Suprapubic skin (tissue), 4 donors: ENCODE results near the gene PCNX2. TPM values are rescaled to one million over a fixed set of nuclear protein-coding genes. Genes with fewer than 3 reads are reported as not detected.
"Not testable (repeated sequence)": the region's sequence is repeated elsewhere in the genome, so short reads cannot be mapped to it uniquely, and the experiment has no call there.

Experiments used
- DNase-seq, 2 donors: peaks; one replicate each; pipeline ENCODE4 v3.0.0-alpha.2; 2019; ENCODE audit warnings: low spot score in 2 of 2
- H3K27ac ChIP-seq: fragments of 200-600 bp; sonication (generic); one replicate; pipeline ENCODE4 v1.5.1; 2019
- H3K27me3 ChIP-seq: fragments of 200-600 bp; sonication (generic); one replicate; pipeline ENCODE4 v1.5.1; 2019
- H3K36me3 ChIP-seq: fragments of 200-600 bp; sonication (generic); one replicate; pipeline ENCODE4 v1.5.1; 2019
- H3K4me1 ChIP-seq: fragments of 200-600 bp; sonication (generic); one replicate; pipeline ENCODE4 v1.5.1; 2019
- H3K4me3 ChIP-seq: fragments of 200-600 bp; sonication (generic); one replicate; pipeline ENCODE4 v1.5.1; 2019; ENCODE audit warnings: mild to moderate bottlenecking
- H3K9me3 ChIP-seq: fragments of 200-600 bp; sonication (generic); one replicate; pipeline ENCODE4 v1.5.1; 2019
- CTCF ChIP-seq, 2 donors: fragments of 200-600 bp in 1 of 2; fragments of 450-650 bp in 1 of 2; sonication (generic) in 1 of 2; IDR thresholded peaks; one replicate each; pipeline ENCODE4 v1.5.1; 2016 to 2019; ENCODE audit warnings: antibody characterized with exemption in 2 of 2, mild to moderate bottlenecking in 1 of 2, moderate library complexity in 1 of 2
- EP300 ChIP-seq: sonication (generic); formaldehyde crosslinking; IDR thresholded peaks from one replicate; pipeline ENCODE4 v1.6.1; 2017; ENCODE audit warnings: antibody characterized with exemption
- POLR2A ChIP-seq, 2 donors: fragments of 450-650 bp; IDR thresholded peaks; one replicate each; pipeline ENCODE4 v1.6.1; 2017; ENCODE audit warnings: antibody characterized with exemption in 2 of 2, mild to moderate bottlenecking in 2 of 2, moderate library complexity in 2 of 2
- POLR2AphosphoS5 ChIP-seq, 3 donors: sonication (generic); formaldehyde crosslinking; IDR thresholded peaks; one replicate each; pipeline ENCODE4 v1.6.1; 2017; ENCODE audit warnings: antibody characterized with exemption in 3 of 3
- WGBS: methylation state at CpG from one replicate; pipeline ENCODE4 v1.1.5; 2018; 5-methylcytosine and 5-hydroxymethylcytosine counted together
- total RNA-seq, 4 donors: library from RNA; depleted of rRNA; stranded (reverse); fragments of >200 nt; gene quantifications; one replicate each; pipeline ENCODE4 v1.1.0, GENCODE V29; 2016

Gene PCNX2
- total RNA-seq, 4 donors from 2014 or later: 8.9 to 21.4 (median 14.3) TPM

DNA sequence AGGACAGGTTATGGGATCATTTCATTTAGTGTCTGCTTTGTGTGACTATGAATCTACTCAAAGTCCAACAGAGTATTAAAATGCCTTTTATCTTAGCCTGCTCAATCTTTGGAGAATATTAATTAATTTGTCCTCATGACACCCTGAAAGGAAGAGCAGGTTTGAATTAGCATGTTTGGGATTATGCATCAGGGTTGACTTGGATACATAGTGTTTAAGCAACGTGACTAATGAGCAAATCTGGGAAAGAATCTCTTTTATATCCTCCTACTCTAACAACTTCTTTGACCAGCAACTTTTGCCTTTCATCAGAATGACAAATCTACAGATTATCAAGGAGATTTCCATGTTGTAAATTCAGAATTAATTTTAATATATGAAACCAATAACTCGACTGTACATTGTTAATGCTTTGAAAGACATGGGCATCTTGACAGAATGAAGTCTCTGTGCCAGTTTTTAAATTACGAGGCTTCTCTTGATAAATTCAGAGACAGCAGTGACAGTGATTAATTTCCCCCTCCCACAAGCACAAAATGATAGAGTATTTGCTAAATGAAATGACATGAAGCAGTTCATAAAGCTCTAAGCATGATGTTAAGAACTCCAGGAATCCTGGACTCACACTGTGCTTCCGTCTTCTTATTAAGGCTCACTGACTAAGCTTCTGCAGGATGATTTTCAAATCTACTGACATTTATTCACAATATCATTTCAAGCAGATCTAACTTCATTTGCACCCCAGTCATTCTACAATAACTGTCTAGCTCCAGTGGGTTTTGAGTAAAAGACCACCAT, 156.5 kb downstream of the PCNX2 start:
- WGBS: 67% methylated on average over 4 of the region's 4 CpGs
- no peak for DNase-seq
- Histone ChIP-seq H3K9me3 (no peaks in the 10 kb centered on the region), H3K36me3 (peaks cover 3% of the 10 kb centered on the region), H3K4me3 (no peak overlapping the region), H3K4me1 (no peaks in the 10 kb centered on the region), H3K27ac (no peak overlapping the region), H3K27me3 (no peaks in the 10 kb centered on the region)
- TF ChIP-seq CTCF (IDR thresholded peaks at IDR 0.05) (no peak), POLR2A (IDR thresholded peaks at IDR 0.05) (no peak), POLR2AphosphoS5 (IDR thresholded peaks at IDR 0.05) (no peak), EP300 (no peak)

- no peak for DNase-seq
- TF ChIP-seq CTCF (IDR thresholded peaks at IDR 0.05) (no peak), POLR2A (IDR thresholded peaks at IDR 0.05) (no peak), POLR2AphosphoS5 (IDR thresholded peaks at IDR 0.05) (no peak), EP300 (no peak)
- Histone ChIP-seq H3K4me3 (no peak overlapping the region), H3K4me1 (no peaks in the 10 kb centered on the region), H3K27me3 (no peaks in the 10 kb centered on the region), H3K27ac (no peak overlapping the region), H3K9me3 (no peaks in the 10 kb centered on the region), H3K36me3 (peaks cover 3% of the 10 kb centered on the region)
These were observed 159.7 kb downstream of the PCNX2 start for GRCh38 chr1:233135833-233136232.

DNA sequence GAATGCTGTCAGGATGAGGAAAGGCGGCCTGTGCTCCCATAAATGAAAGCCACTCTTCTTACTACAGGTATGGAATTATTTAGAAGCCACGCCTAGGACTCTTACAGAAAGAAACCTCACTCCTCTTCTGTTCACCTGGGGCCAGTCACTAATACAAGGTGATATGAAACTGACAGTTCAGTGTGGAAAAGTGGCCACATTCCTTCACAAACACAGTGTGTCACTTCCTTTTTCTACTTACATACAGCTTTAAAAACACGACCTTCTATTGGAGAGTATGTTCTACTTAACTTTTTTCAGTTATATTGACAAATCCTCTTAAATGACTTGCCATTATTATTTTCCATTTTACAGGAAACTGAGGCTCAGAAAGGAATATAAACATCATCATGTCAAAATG, 163.1 kb downstream of the PCNX2 start:
- WGBS: 80% methylated on average over 3 of the region's 3 CpGs
- Histone ChIP-seq H3K27ac (no peak overlapping the region), H3K36me3 (peaks cover 2% of the 10 kb centered on the region)

GRCh38 chr1:233129031-233129430, 166.5 kb downstream of the PCNX2 start:
- WGBS: 97% methylated on average over 19 of the region's 25 CpGs
- not testable (repeated sequence) for H3K4me1 ChIP-seq, H3K4me3 ChIP-seq, H3K9me3 ChIP-seq, H3K36me3 ChIP-seq, DNase-seq, H3K27ac ChIP-seq, H3K27me3 ChIP-seq

More for the DNA sequence above, 163.1 kb downstream of the PCNX2 start:
- Histone ChIP-seq H3K9me3 (no peaks in the 10 kb centered on the region), H3K4me1 (no peaks in the 10 kb centered on the region), H3K27me3 (no peaks in the 10 kb centered on the region), H3K4me3 (no peak overlapping the region)
- DNase-seq: no peak
- TF ChIP-seq EP300: no peak
- TF ChIP-seq CTCF (IDR thresholded peaks at IDR 0.05): no peak
- TF ChIP-seq POLR2AphosphoS5 (IDR thresholded peaks at IDR 0.05): no peak
- TF ChIP-seq POLR2A (IDR thresholded peaks at IDR 0.05): no peak

- TF ChIP-seq POLR2AphosphoS5 (IDR thresholded peaks at IDR 0.05) (no peak), CTCF (IDR thresholded peaks at IDR 0.05) (no peak)
- no peak for DNase-seq
- no peak overlapping the region for H3K27ac ChIP-seq
- H3K36me3 ChIP-seq: peaks cover 2% of the 10 kb centered on the region
- H3K4me1 ChIP-seq: no peaks in the 10 kb centered on the region
- no peaks in the 10 kb centered on the region for H3K9me3 ChIP-seq
- H3K27me3 ChIP-seq: no peaks in the 10 kb centered on the region
- WGBS: 90% methylated on average over 7 of the region's 7 CpGs
- H3K4me3 ChIP-seq: no peak overlapping the region
These were observed 168.4 kb downstream of the PCNX2 start for GRCh38 chr1:233127157-233127556.

DNA sequence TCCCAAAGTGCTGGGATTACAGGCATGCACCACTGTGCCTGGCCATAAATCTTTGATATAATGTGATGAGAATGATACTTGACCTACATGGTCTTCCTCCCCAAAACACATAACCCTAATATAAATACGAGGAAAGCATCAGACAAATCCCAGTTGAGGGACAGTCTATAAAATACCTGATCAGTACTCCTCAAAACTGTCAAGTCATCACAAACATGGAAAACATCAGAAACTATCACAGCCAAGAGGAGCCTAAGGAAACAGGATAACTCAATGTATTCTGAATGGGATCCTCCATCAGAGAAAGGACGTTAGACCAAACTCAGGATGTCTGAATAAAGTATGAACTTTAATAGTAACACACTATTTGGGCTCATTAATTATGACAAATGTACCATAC, 172.7 kb downstream of the PCNX2 start:
- Histone ChIP-seq H3K27ac (no peak overlapping the region), H3K9me3 (no peaks in the 10 kb centered on the region), H3K27me3 (no peaks in the 10 kb centered on the region), H3K4me3 (no peak overlapping the region), H3K4me1 (no peaks in the 10 kb centered on the region), H3K36me3 (no peaks in the 10 kb centered on the region)
- DNase-seq: no peak
- 94% methylated on average over 2 of the region's 2 CpGs for WGBS
- TF ChIP-seq POLR2A (IDR thresholded peaks at IDR 0.05) (no peak), POLR2AphosphoS5 (IDR thresholded peaks at IDR 0.05) (no peak), EP300 (no peak), CTCF (IDR thresholded peaks at IDR 0.05) (no peak)
